ENCODE results near the gene STIMATE. TPM values are rescaled to one million over a fixed set of nuclear protein-coding genes. Genes with fewer than 3 reads are reported as not detected.
A peak's percentile ranks its signal among the peaks of the same experiment; 100 is the strongest.

STIMATE gene
- total RNA-seq, 4 donors from 2014 or later: 20.6 to 64.6 (median 27.8) TPM

- DNase-seq (no peak), ATAC-seq (no peak)
- in situ Hi-C loops (cut with MboI; ENCODE audit: low sequenced_read_pairs in 4 of 4) (no loop called here), intact Hi-C loops (cut with DNase I; ENCODE audit: low total_unique reads) (no loop called here)
- Histone ChIP-seq H3K36me3 (peaks cover 0 to 89% of the 10 kb centered on the region in 2 donors), H3K4me3 (no peak overlapping the region), H3K4me1 (peaks cover 7 to 8% of the 10 kb centered on the region in 2 donors), H3K9me3 (no peaks in the 10 kb centered on the region), H3K27me3 (no peaks in the 10 kb centered on the region), H3K27ac (peak overlapping the region; percentile 21 to 96 (median 48))
- TF ChIP-seq CTCF (IDR thresholded peaks at IDR 0.05 in 4 of 5, conservative IDR thresholded peaks at IDR 0.05 in 1 of 5): no peak
- TF ChIP-seq POLR2A (IDR thresholded peaks at IDR 0.05): no peak
Observed at GRCh38 chr3:52817860-52818259, 79.5 kb downstream of the STIMATE start.

GRCh38 chr3:52817221-52817620 is 80.1 kb downstream of the STIMATE start:
- Histone ChIP-seq H3K36me3 (peaks cover 0 to 83% of the 10 kb centered on the region in 2 donors), H3K27me3 (no peaks in the 10 kb centered on the region), H3K9me3 (no peaks in the 10 kb centered on the region), H3K4me3 (no peak overlapping the region), H3K4me1 (peaks cover 7 to 8% of the 10 kb centered on the region in 2 donors), H3K27ac (peak overlapping the region in 1 of 4 donors; percentile 96)
- TF ChIP-seq CTCF (IDR thresholded peaks at IDR 0.05 in 4 of 5, conservative IDR thresholded peaks at IDR 0.05 in 1 of 5) (no peak), POLR2A (IDR thresholded peaks at IDR 0.05) (no peak)
- ATAC-seq: no peak
- in situ Hi-C loops (cut with MboI; ENCODE audit: low sequenced_read_pairs in 4 of 4) (no loop called here), intact Hi-C loops (cut with DNase I; ENCODE audit: low total_unique reads) (no loop called here)
- no peak for DNase-seq

- Histone ChIP-seq H3K27me3 (no peaks in the 10 kb centered on the region), H3K4me1 (peaks cover 7 to 8% of the 10 kb centered on the region in 2 donors), H3K4me3 (no peak overlapping the region), H3K27ac (peak overlapping the region in 1 of 4 donors; percentile 27), H3K36me3 (peaks cover 0 to 77% of the 10 kb centered on the region in 2 donors), H3K9me3 (no peaks in the 10 kb centered on the region)
- ATAC-seq (no peak), DNase-seq (no peak)
- intact Hi-C loops (cut with DNase I; ENCODE audit: low total_unique reads) (no loop called here), in situ Hi-C loops (cut with MboI; ENCODE audit: low sequenced_read_pairs in 4 of 4) (no loop called here)
- TF ChIP-seq POLR2A (IDR thresholded peaks at IDR 0.05) (no peak), CTCF (IDR thresholded peaks at IDR 0.05 in 4 of 5, conservative IDR thresholded peaks at IDR 0.05 in 1 of 5) (no peak)
Observed at GRCh38 chr3:52816654-52817053, 80.7 kb downstream of the STIMATE start.

GRCh38 chr3:52816199-52816598 is 81.1 kb downstream of the STIMATE start:
- no peak overlapping the region for H3K4me3 ChIP-seq
- H3K4me1 ChIP-seq: peaks cover 7 to 11% of the 10 kb centered on the region in 2 donors
- ATAC-seq (no peak), DNase-seq (no peak)
- H3K27me3 ChIP-seq: no peaks in the 10 kb centered on the region
- H3K27ac ChIP-seq: no peak overlapping the region
- H3K9me3 ChIP-seq: no peaks in the 10 kb centered on the region
- peaks cover 0 to 73% of the 10 kb centered on the region in 2 donors for H3K36me3 ChIP-seq
- TF ChIP-seq POLR2A (IDR thresholded peaks at IDR 0.05) (no peak), CTCF (IDR thresholded peaks at IDR 0.05 in 4 of 5, conservative IDR thresholded peaks at IDR 0.05 in 1 of 5) (no peak)
- in situ Hi-C loops (cut with MboI; ENCODE audit: low sequenced_read_pairs in 4 of 4) (no loop called here), intact Hi-C loops (cut with DNase I; ENCODE audit: low total_unique reads) (no loop called here)

- ATAC-seq: no peak
- peaks cover 0 to 51% of the 10 kb centered on the region in 2 donors for H3K36me3 ChIP-seq
Observed at GRCh38 chr3:52813810-52814209, 83.5 kb downstream of the STIMATE start.

More at GRCh38 chr3:52813810-52814209, 83.5 kb downstream of the STIMATE start:
- no peak for DNase-seq
- H3K4me1 ChIP-seq: peaks cover 0 to 3% of the 10 kb centered on the region in 2 donors
- TF ChIP-seq CTCF (IDR thresholded peaks at IDR 0.05 in 4 of 5, conservative IDR thresholded peaks at IDR 0.05 in 1 of 5): no peak
- H3K27me3 ChIP-seq: no peaks in the 10 kb centered on the region
- H3K27ac ChIP-seq: peak overlapping the region in 1 of 4 donors; percentile 43
- in situ Hi-C loops (cut with MboI; ENCODE audit: low sequenced_read_pairs in 4 of 4): no loop called here
- no peak overlapping the region for H3K4me3 ChIP-seq
- no peaks in the 10 kb centered on the region for H3K9me3 ChIP-seq
- intact Hi-C loops (cut with DNase I; ENCODE audit: low total_unique reads): no loop called here

Measured in gastrocnemius medialis (tissue), 4 donors.